Gastroesophageal sphincter (tissue), 3 donors: ENCODE results near the gene SH3D21.

Experiments
- POLR2A ChIP-seq, 2 donors: fragments of 450-650 bp; IDR thresholded peaks; one replicate each; pipeline ENCODE4 v1.6.1; 2017; ENCODE audit warnings: antibody characterized with exemption in 2 of 2, mild to moderate bottlenecking in 2 of 2, moderate library complexity in 1 of 2
- TF ChIP-seq, protein P1 (sequence below), 4 experiments: fragments of 200-600 bp in 2 of 4; fragments of 450-650 bp in 2 of 4; sonication (generic) in 1 of 4; IDR thresholded peaks; one replicate each; pipeline ENCODE4 v1.5.1; 2017 to 2019; ENCODE audit warnings: antibody characterized with exemption in 4 of 4, mild to moderate bottlenecking in 2 of 4, moderate library complexity in 2 of 4

DNA sequence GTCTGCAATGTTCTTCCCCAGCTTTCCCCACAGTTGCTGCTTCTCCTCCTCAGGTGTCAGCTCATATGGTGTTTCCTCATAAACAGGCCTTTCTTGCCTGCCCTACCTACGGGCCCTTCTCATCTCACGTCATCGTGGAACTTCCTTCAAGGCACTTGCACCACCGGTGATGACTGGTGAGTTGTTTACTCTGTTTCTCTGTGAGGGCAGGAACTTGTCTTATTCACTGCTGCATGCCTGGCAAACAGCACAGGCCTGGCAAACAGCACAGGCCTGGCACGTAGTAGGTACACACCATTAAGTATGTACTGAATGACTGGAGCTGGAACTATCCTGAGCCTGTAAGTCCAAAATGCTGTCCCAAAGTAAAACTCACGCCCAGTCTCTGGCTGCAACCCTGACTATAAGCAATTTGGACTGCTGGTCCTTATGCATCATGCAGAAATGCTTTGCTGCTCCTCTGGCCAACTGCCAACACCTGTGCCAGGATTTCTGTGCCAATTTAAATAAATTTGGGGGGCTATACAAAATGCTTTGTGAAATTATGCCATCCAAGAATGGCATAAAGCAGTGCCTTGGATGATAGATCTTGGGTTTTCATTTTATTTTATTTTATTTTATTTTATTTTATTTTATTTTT lies 53.9 kb downstream of the SH3D21 start:
- TF ChIP-seq, protein P1, sequence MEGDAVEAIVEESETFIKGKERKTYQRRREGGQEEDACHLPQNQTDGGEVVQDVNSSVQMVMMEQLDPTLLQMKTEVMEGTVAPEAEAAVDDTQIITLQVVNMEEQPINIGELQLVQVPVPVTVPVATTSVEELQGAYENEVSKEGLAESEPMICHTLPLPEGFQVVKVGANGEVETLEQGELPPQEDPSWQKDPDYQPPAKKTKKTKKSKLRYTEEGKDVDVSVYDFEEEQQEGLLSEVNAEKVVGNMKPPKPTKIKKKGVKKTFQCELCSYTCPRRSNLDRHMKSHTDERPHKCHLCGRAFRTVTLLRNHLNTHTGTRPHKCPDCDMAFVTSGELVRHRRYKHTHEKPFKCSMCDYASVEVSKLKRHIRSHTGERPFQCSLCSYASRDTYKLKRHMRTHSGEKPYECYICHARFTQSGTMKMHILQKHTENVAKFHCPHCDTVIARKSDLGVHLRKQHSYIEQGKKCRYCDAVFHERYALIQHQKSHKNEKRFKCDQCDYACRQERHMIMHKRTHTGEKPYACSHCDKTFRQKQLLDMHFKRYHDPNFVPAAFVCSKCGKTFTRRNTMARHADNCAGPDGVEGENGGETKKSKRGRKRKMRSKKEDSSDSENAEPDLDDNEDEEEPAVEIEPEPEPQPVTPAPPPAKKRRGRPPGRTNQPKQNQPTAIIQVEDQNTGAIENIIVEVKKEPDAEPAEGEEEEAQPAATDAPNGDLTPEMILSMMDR (IDR thresholded peaks at IDR 0.05): no peak
- no peak for TF ChIP-seq POLR2A (IDR thresholded peaks at IDR 0.05)
